GM12878 (cell line): ENCODE measurements around the gene FLNC. TPM values are rescaled to one million over a fixed set of nuclear protein-coding genes. Genes with fewer than 3 reads are reported as not detected.

Source experiments
- ATAC-seq: fragments of 200-7000 bp; cut with Tn5 transposase; 3 replicates; pipeline ENCODE4 v1.9.1; 2020; ENCODE audit warnings: mild to moderate bottlenecking, moderate library complexity
- BruUV-seq: library from RNA; stranded (reverse); fragments of 400-500 nt; replicated peaks from 2 replicates; lab custom pipeline; 2021; lab: Mats Ljungman, UMichigan
- CTCF ChIA-PET: fragments of 300-600 bp; sonication (Branson Sonifier 250); formaldehyde crosslinking; extraction: SDS; loops from one replicate; lab custom pipeline; 2021; ENCODE audit warnings: inconsistent platforms; lab: Yijun Ruan, JAX
- POLR2A ChIA-PET: fragments of 350-600 bp; formaldehyde crosslinking; extraction: SDS; loops from one replicate; lab custom pipeline; 2021; ENCODE audit warnings: inconsistent platforms; lab: Charles Lee
- RAD21 ChIA-PET: fragments of 300-600 bp; sonication (Branson Sonifier 250); formaldehyde crosslinking; loops from one replicate; lab custom pipeline; 2023; ENCODE audit warnings: antibody characterized with exemption; ENCODE audit not compliant: unreplicated experiment; lab: Charles Lee
- SMC1A ChIA-PET: fragments of 300-600 bp; sonication (Branson Sonifier 250); formaldehyde crosslinking; loops from one replicate; lab custom pipeline; 2023; ENCODE audit not compliant: unreplicated experiment, uncharacterized antibody; lab: Charles Lee
- DNase-seq: peaks from one replicate; pipeline ENCODE4 v3.0.0-alpha.2; 2011; ENCODE audit warnings: low read depth, low spot score
- FAIRE-seq: peaks from 3 replicates; lab custom pipeline; 2011; peaks lifted over from hg19 to GRCh38; lab: Jason Lieb, UNC
- H2AFZ ChIP-seq: 2 replicates; pipeline ENCODE4 v1.6.0; 2011; ENCODE audit warnings: low read depth, low read length, control low read depth; ENCODE audit not compliant: control insufficient read depth
- H3K27ac ChIP-seq: 2 replicates; pipeline ENCODE4 v1.5.1; 2011; ENCODE audit warnings: control low read depth; ENCODE audit not compliant: control insufficient read depth, insufficient read depth
- H3K27me3 ChIP-seq, 2 experiments: replicated peaks in 1 of 2; 2 replicates each; pipeline versions ENCODE4 v1.6.0 to v1.6.1; 2011; ENCODE audit warnings: low read length in 1 of 2; ENCODE audit not compliant: control insufficient read depth in 2 of 2, insufficient read depth in 2 of 2
- H3K36me3 ChIP-seq, 2 experiments: 2 replicates each; pipeline ENCODE4 v1.5.1; 2011; ENCODE audit warnings: low read length in 1 of 2; ENCODE audit not compliant: control insufficient read depth in 2 of 2, insufficient read depth in 2 of 2
- H3K4me1 ChIP-seq: 2 replicates; pipeline ENCODE4 v1.6.1; 2011; ENCODE audit warnings: mild to moderate bottlenecking, low read length, moderate library complexity, mixed read lengths; ENCODE audit not compliant: control insufficient read depth, insufficient read depth
- H3K4me2 ChIP-seq: 2 replicates; pipeline ENCODE4 v1.6.0; 2011; ENCODE audit warnings: control low read depth; ENCODE audit not compliant: control insufficient read depth, insufficient read depth
- H3K4me3 ChIP-seq: fragments of 200-600 bp; sonication (generic); 2 replicates; pipeline ENCODE4 v1.5.1; 2016
- H3K79me2 ChIP-seq: 2 replicates; pipeline ENCODE4 v1.6.0; 2011; ENCODE audit warnings: low read length; ENCODE audit not compliant: control insufficient read depth, insufficient read depth
- H3K9ac ChIP-seq: 2 replicates; pipeline ENCODE4 v1.8.0; 2011; ENCODE audit warnings: low read length, control low read depth, mixed read lengths; ENCODE audit not compliant: control insufficient read depth, insufficient read depth
- H3K9me3 ChIP-seq: replicated peaks from 3 replicates; pipeline ENCODE4 v1.5.1; 2011; ENCODE audit warnings: mild to moderate bottlenecking, low read length; ENCODE audit not compliant: control insufficient read depth, insufficient read depth
- H4K20me1 ChIP-seq: 2 replicates; pipeline ENCODE4 v1.6.0; 2011; ENCODE audit not compliant: control insufficient read depth, insufficient read depth
- ATF2 ChIP-seq: IDR thresholded peaks from 2 replicates; pipeline ENCODE4 v1.6.1; 2012; ENCODE audit warnings: low read length, inconsistent platforms
- CBFB ChIP-seq: IDR thresholded peaks from 2 replicates; pipeline ENCODE4 v1.6.1; 2016; ENCODE audit warnings: antibody characterized with exemption, low read depth
- EGR1 ChIP-seq, 2 experiments: IDR thresholded peaks; 1 replicate in 1 of 2; 2 replicates in 1 of 2; pipeline ENCODE4 v1.6.1; 2011 to 2012; ENCODE audit warnings: low read depth in 2 of 2, low read length in 2 of 2, borderline replicate concordance in 1 of 2, mild to moderate bottlenecking in 1 of 2, moderate library complexity in 1 of 2
- EP300 ChIP-seq, 2 experiments: fragments of 150-350 bp in 1 of 2; IDR thresholded peaks; 2 replicates each; pipeline ENCODE4 v1.6.1; 2011 to 2012; ENCODE audit warnings: low read depth in 2 of 2, low read length in 2 of 2, borderline replicate concordance in 1 of 2, improper control_type of control experiment in 1 of 2, inconsistent platforms in 1 of 2; ENCODE audit not compliant: control insufficient read depth in 1 of 2
- FOXK2 ChIP-seq: fragments of 450-650 bp; IDR thresholded peaks from 2 replicates; pipeline ENCODE4 v1.6.1; 2017; ENCODE audit warnings: mild to moderate bottlenecking, moderate library complexity
- HDAC2 ChIP-seq: fragments of 200-600 bp; sonication (generic); IDR thresholded peaks from 2 replicates; pipeline ENCODE4 v1.6.1; 2017
- IRF3 ChIP-seq: fragments of 450-650 bp; IDR thresholded peaks from 2 replicates; pipeline ENCODE4 v1.6.1; 2014; ENCODE audit warnings: mild to moderate bottlenecking
- KDM1A ChIP-seq: fragments of 200-600 bp; sonication (generic); IDR thresholded peaks from 2 replicates; pipeline ENCODE4 v1.6.1; 2016; ENCODE audit warnings: borderline replicate concordance
- NFXL1 ChIP-seq: fragments of 450-650 bp; IDR thresholded peaks from 2 replicates; pipeline ENCODE4 v1.6.1; 2017; ENCODE audit warnings: antibody characterized with exemption, mild to moderate bottlenecking, borderline replicate concordance
- POLR2AphosphoS5 ChIP-seq: IDR thresholded peaks from 2 replicates; pipeline ENCODE4 v1.6.1; 2011; ENCODE audit warnings: mild to moderate bottlenecking, low read length, inconsistent platforms
- SIN3A ChIP-seq: IDR thresholded peaks from 2 replicates; pipeline ENCODE4 v1.6.1; 2012; ENCODE audit warnings: low read depth, low read length, improper control_type of control experiment
- SPI1 ChIP-seq: IDR thresholded peaks from 2 replicates; pipeline ENCODE4 v1.6.1; 2011; ENCODE audit warnings: low read depth, mild to moderate bottlenecking, low read length, moderate library complexity, borderline replicate concordance; ENCODE audit not compliant: insufficient read depth
- SREBF1 ChIP-seq: IDR thresholded peaks from 2 replicates; pipeline ENCODE4 v1.6.1; 2012; ENCODE audit warnings: mild to moderate bottlenecking, low read length
- SREBF2 ChIP-seq: IDR thresholded peaks from 2 replicates; pipeline ENCODE4 v1.6.1; 2012; ENCODE audit warnings: mild to moderate bottlenecking, low read length
- TAF1 ChIP-seq: IDR thresholded peaks from 2 replicates; pipeline ENCODE4 v1.6.1; 2011; ENCODE audit warnings: mild to moderate bottlenecking, low read depth, low read length, borderline replicate concordance
- TCF3 ChIP-seq: IDR thresholded peaks from 2 replicates; pipeline ENCODE4 v1.6.1; 2012; ENCODE audit warnings: low read depth, mild to moderate bottlenecking, low read length, borderline replicate concordance; ENCODE audit not compliant: insufficient read depth
- YBX1 ChIP-seq: fragments of 450-650 bp; IDR thresholded peaks from 2 replicates; pipeline ENCODE4 v1.6.1; 2016; ENCODE audit warnings: antibody characterized with exemption
- ZBED1 ChIP-seq: IDR thresholded peaks from 2 replicates; pipeline ENCODE4 v1.6.1; 2016; ENCODE audit warnings: borderline replicate concordance
- in situ Hi-C: fragments of 300-500 bp; cut with MboI; formaldehyde crosslinking; loops from 9 replicates; pipeline ENCODE4 v1.14.3; 2018; ENCODE audit warnings: mixed read lengths
- intact Hi-C: fragments of 100-400 bp; cut with micrococcal nuclease; formaldehyde crosslinking; loops from one replicate; pipeline ENCODE4 v1.14.2; 2022; ENCODE audit not compliant: unreplicated experiment
- polyA plus RNA-seq, 11 experiments: library from polyadenylated mRNA; depleted of rRNA in 4 of 11; unstranded in 6 of 11; stranded (reverse) in 5 of 11; fragments of >200 nt; fragmentation: Nextera tagmentation in 4 of 11; fragmentation: Illumina TruSeq in 1 of 11; extraction: Ambion mirVana in 4 of 11; extraction: Trizol in 1 of 11; gene quantifications; 1 replicate in 1 of 11; 2 replicates in 10 of 11; pipeline versions ENCODE4 v1.2.1 to v1.2.3, GENCODE V29; 2011 to 2016; ENCODE audit warnings: inconsistent platforms in 2 of 11, missing spikeins in 2 of 11, low read depth in 1 of 11
- total RNA-seq, 4 experiments: library from RNA; depleted of rRNA in 3 of 4; stranded (reverse); fragments of >200 nt in 3 of 4; fragmentation: Illumina TruSeq in 1 of 4; extraction: Trizol in 1 of 4; gene quantifications; 2 replicates each; pipeline versions ENCODE4 v1.2.1 to v1.2.3, GENCODE V29; 2013 to 2021

FLNC gene
- total and polyA plus RNA-seq, 10 of the 15 experiments (the other 5 are each of a cell fraction or from before 2014, with no cell fraction given): 0.01 to 0.21 (median 0.06) TPM; not detected in 3

- RAD21 ChIA-PET: interaction anchor here (1.0 to 1.1 kb wide), 3 partner anchors 15 to 315 kb away, joined by 3 read pairs; no protein-coding TSS in a partner anchor
- intact Hi-C loops: no loop called here
- H3K9ac ChIP-seq: no peak overlapping the region
- no peak overlapping the region for H2AFZ ChIP-seq
- POLR2A ChIA-PET: no interaction called here
- H3K27me3 ChIP-seq: no peaks in the 10 kb centered on the region
- ATAC-seq (no peak), FAIRE-seq (no peak), DNase-seq (no peak)
- H3K4me1 ChIP-seq: peaks cover 7% of the 10 kb centered on the region
- no peak overlapping the region for H3K4me2 ChIP-seq
- CTCF ChIA-PET: interaction anchor here (0.6 to 6.2 kb wide), 8 partner anchors 48 to 562 kb away, joined by 3 to 44 read pairs (median 4); no protein-coding TSS in a partner anchor
- H3K36me3 ChIP-seq: no peaks in the 10 kb centered on the region
- in situ Hi-C loops: no loop called here
- no peaks in the 10 kb centered on the region; the same call in 2 of the 3 replicates for H3K9me3 ChIP-seq
- SMC1A ChIA-PET: interaction anchor here (0.7 to 2.3 kb wide), 6 partner anchors 16 to 192 kb away, joined by 3 to 9 read pairs (median 4); no protein-coding TSS in a partner anchor
- no peaks in the 10 kb centered on the region for H3K79me2 ChIP-seq
- TF ChIP-seq SPI1: no peak
- TF ChIP-seq CBFB: no peak
- no peak for TF ChIP-seq SIN3A
- no peak for TF ChIP-seq EGR1 (IDR thresholded peaks at IDR 0.05; ENCODE audit: borderline replicate concordance in 1 of 2, low read depth in 2 of 2, low read length in 2 of 2)
- no peak for TF ChIP-seq SREBF2
- no peak for TF ChIP-seq YBX1
- TF ChIP-seq HDAC2: no peak
- no peak for TF ChIP-seq ZBED1
- no peak for TF ChIP-seq KDM1A
- TF ChIP-seq TAF1: no peak
- no peak for TF ChIP-seq SREBF1
- TF ChIP-seq IRF3: no peak
- no peak for TF ChIP-seq POLR2AphosphoS5
- TF ChIP-seq EP300 (IDR thresholded peaks at IDR 0.05; ENCODE audit: borderline replicate concordance in 1 of 2, control insufficient read depth in 1 of 2, low read depth in 2 of 2, low read length in 2 of 2): no peak
- TF ChIP-seq FOXK2: no peak
- TF ChIP-seq TCF3: no peak
- no peak for TF ChIP-seq ATF2
- TF ChIP-seq NFXL1: no peak
- H4K20me1 ChIP-seq: no peaks in the 10 kb centered on the region
- no TSS peak for BruUV-seq
- H3K27ac ChIP-seq: no peak overlapping the region
- H3K4me3 ChIP-seq: no peak overlapping the region
Observed at GRCh38 chr7:128899392-128899791, 69.2 kb downstream of the FLNC start.
